GM12864 (cell line): ENCODE measurements around the gene TBCK.

Experiments
- DNase-seq: peaks from one replicate; pipeline ENCODE4 v3.0.0-alpha.2; 2011; ENCODE audit warnings: low read depth
- H3K4me3 ChIP-seq: 2 replicates; pipeline ENCODE4 v1.5.1; 2011; ENCODE audit warnings: mild to moderate bottlenecking, low read depth, low read length, control low read depth
- TF ChIP-seq, protein P1 (sequence below): IDR thresholded peaks from 2 replicates; pipeline ENCODE4 v1.5.1; 2011; ENCODE audit warnings: low read depth, mild to moderate bottlenecking, moderate library complexity, low read length, control low read depth, inconsistent platforms; ENCODE audit errors: missing control alignments

Gene TBCK

DNA sequence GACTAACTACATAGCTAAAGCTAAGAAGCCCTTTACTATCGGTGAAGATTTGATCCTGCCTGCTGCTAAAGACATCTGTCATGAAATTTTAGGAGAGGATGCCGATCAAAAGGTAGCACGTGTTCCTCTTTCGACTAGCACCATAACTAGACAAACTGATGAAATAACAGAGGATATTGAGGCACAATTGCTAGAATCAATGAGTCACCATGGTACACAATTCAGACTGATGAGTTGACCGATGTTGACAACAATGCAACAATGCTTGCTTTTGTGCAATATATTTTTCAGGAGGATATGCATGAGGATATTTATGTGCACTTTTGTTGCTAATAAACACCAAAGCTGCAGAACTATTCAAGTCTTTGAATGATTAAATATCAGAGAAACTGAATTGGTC lies 24.3 kb downstream of the TBCK start:
- no peak overlapping the region for H3K4me3 ChIP-seq
- TF ChIP-seq, protein P1, sequence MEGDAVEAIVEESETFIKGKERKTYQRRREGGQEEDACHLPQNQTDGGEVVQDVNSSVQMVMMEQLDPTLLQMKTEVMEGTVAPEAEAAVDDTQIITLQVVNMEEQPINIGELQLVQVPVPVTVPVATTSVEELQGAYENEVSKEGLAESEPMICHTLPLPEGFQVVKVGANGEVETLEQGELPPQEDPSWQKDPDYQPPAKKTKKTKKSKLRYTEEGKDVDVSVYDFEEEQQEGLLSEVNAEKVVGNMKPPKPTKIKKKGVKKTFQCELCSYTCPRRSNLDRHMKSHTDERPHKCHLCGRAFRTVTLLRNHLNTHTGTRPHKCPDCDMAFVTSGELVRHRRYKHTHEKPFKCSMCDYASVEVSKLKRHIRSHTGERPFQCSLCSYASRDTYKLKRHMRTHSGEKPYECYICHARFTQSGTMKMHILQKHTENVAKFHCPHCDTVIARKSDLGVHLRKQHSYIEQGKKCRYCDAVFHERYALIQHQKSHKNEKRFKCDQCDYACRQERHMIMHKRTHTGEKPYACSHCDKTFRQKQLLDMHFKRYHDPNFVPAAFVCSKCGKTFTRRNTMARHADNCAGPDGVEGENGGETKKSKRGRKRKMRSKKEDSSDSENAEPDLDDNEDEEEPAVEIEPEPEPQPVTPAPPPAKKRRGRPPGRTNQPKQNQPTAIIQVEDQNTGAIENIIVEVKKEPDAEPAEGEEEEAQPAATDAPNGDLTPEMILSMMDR: no peak
- no peak for DNase-seq

DNA sequence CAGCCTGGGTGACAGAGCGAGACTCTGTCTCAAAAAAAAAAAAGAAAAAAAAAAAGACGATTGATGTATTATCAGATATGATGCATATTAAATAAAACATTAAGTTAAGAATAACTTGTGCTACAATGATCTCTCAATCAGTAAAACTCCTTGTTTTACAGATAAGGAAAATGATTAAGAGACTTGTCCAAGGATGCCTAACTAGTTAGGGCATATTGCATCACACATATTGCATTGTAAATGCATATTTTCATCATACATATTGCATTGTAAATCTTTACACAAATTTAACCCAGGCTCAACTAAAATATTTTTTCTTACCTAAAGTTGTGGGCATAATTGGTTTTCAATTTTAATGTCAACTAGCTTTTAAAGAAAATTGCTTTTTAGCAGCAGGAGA lies 26.3 kb downstream of the TBCK start:
- H3K4me3 ChIP-seq: no peak overlapping the region
- no peak for DNase-seq
- TF ChIP-seq, protein P1: no peak

DNA sequence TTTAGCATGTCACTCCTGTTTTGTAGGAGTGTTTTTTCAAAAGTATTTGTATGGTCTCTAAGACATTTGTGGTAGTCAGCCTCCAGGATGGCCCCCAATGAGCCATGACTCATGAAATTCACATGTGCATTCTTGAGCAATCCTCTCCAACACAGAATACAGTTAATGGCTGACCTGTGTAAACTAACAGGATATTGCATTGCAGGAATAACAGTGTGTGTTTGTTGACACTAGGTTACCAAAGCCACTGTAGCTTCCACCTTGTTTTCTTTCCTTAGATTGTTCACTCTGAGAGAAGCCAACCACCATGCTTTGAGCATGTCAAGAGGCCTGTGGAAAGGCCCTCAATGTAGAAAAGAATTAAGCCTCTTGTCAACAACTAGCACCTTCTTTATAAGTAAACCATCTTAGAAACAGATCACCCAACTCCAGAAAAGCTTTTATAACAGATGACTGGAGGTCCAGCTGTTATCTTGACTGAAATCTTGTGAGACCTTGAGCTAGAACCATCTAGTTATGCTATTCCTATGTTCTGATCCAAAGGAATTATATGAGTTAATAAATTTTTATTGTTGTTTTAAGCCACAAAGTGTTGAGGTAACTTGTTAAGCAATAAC lies 28.5 kb downstream of the TBCK start:
- TF ChIP-seq, protein P1: no peak
- H3K4me3 ChIP-seq: no peak overlapping the region
- no peak for DNase-seq

DNA sequence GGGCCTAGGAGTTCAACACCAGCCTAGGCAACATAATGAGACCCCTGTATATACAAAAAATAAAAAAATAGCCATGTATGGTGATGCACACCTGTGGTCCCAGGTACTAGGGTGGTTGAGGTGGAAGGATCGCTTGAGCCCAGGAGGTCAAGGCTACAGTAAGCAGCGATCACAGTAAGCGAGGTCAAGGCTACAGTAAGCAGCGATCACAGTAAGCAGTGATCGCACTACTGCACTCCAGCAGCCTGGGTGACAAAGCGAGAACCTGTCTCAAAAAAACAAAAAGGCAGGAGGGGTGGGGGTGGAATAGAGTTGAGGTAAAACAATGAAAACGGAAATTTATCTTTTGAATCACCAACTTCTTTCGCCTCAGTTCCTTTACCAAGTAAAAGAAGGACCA lies 29.4 kb downstream of the TBCK start:
- H3K4me3 ChIP-seq: no peak overlapping the region
- no peak for DNase-seq
- TF ChIP-seq, protein P1: no peak

DNA sequence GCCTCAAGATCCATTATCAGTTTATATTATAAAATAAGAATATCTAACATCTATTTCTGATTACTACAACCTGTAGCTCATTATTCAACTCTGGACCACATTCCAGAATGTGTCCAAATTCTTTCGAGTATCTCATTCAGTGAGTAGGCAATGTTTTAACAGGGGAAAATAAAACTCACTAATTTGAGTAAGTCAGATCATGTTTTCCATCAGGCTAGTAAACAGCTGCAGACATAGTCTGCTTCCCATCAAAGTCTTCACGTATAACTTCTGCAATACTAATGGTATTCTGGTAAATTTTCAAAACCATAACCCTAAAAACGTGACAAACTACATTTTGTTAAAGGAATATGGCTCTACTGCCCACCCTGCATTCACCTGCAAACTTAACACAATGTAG lies 31.8 kb downstream of the TBCK start:
- TF ChIP-seq, protein P1: no peak
- no peak overlapping the region for H3K4me3 ChIP-seq
- DNase-seq: no peak

DNA sequence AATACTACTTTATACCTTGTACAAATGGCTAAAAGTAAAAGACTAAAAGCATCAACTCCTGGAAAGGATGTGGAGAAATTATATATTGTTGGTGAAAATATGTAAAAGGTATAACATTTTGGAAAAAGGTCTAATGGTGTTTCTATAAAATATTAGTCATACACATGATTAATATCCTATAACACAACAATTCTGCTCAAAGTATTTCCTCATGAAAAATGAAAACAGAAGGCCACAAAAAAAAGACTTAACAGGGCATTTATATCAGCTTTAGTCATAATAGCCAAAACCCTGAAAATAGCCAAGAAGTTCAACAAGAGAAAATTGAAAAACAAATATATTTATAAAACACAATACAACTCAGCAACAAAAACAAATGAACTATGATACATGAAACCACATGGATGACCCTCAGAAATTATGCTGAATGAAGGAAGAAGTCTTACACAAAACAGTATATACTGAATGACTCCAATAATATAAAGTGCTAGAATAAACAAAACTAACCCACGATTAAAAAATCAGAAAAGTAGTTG lies 38.8 kb downstream of the TBCK start:
- TF ChIP-seq, protein P1: no peak
- no peak for DNase-seq
- H3K4me3 ChIP-seq: no peak overlapping the region

DNA sequence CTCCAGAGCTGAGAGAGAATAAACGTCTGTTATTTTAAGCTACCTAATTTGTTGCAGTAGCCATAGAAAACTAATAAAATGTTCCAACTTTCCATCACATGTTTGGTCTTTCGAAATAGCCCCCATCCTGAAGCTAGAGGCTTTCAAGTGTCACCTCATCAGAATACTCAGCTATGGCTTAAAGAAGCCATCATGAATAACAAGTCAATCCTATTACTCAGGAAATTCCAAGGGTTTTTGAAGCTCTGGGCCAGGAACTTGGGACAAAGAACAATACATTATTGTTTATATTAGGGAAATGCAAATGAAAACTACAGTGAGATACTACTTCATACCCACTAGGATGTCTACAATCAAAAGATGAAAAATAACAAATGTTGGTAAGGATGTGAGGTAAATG lies 42.2 kb downstream of the TBCK start:
- no peak overlapping the region for H3K4me3 ChIP-seq
- TF ChIP-seq, protein P1: no peak
- DNase-seq: no peak
